Hypothalamus (tissue), 51 donors: ENCODE results near the gene TM6SF1.
"Not testable (repeated sequence)": the region's sequence is repeated elsewhere in the genome, so short reads cannot be mapped to it uniquely, and the experiment has no call there.

Experiments used
- DNase-seq, 51 donors: peaks; one replicate each; lab custom pipeline; 2025; lab: John Stamatoyannopoulos, UW

Gene TM6SF1

GRCh38 chr15:83166218-83166617, 58.8 kb downstream of the TM6SF1 start:
- no peak for DNase-seq

- no peak for DNase-seq
Measured at GRCh38 chr15:83166830-83167229, 59.4 kb downstream of the TM6SF1 start.

- not testable (repeated sequence) for DNase-seq
Measured at GRCh38 chr15:83169576-83169975, 62.1 kb downstream of the TM6SF1 start.

GRCh38 chr15:83170474-83171165, 63.2 kb downstream of the TM6SF1 start:
- no peak for DNase-seq

GRCh38 chr15:83174891-83175290, 67.4 kb downstream of the TM6SF1 start:
- no peak for DNase-seq

GRCh38 chr15:83178390-83178789, 70.9 kb downstream of the TM6SF1 start:
- DNase-seq, result no peak

- no peak for DNase-seq
Measured at GRCh38 chr15:83178869-83179325, 71.5 kb downstream of the TM6SF1 start.

- no peak for DNase-seq
Measured at GRCh38 chr15:83185561-83185960, 78.1 kb downstream of the TM6SF1 start.
